G401 (cell line): ENCODE measurements around the gene PCBP3. TPM values are rescaled to one million over a fixed set of nuclear protein-coding genes. Genes with fewer than 3 reads are reported as not detected.

Experiments
- DNase-seq: peaks from one replicate; pipeline ENCODE4 v3.0.0-alpha.2; 2015; ENCODE audit warnings: low spot score
- in situ Hi-C: cut with HindIII; loops from 2 replicates; pipeline ENCODE4 v1.10.0; 2016; ENCODE audit warnings: low sequenced_read_pairs, mixed read lengths
- total RNA-seq: library from RNA; depleted of rRNA; stranded (reverse); fragments of >200 nt; shearing (Covaris generic); gene quantifications from 2 replicates; pipeline ENCODE4 v1.2.3, GENCODE V29; 2014; rRNA removed

PCBP3 gene
- total RNA-seq, 1 experiment from 2014 or later = 1.7 TPM

- in situ Hi-C loops = no loop called here
- no peak for DNase-seq
Observed at GRCh38 chr21:45991606-45992300, 348.2 kb downstream of the PCBP3 start.

Other genes starting within 250 kb of the PCBP3 start
- 353 and 524 TPM in 2 replicates for gene COL18A1, start 238.6 kb upstream of the PCBP3 start, total RNA-seq
- 15.4 and 15.9 TPM in 2 replicates for gene SLC19A1, start 101.3 kb upstream of the PCBP3 start, total RNA-seq